OCI-LY1 (cell line): ENCODE data around the gene CYB5A.

Source experiments
- EZH2 ChIP-seq: fragments of 200-600 bp; sonication (generic), shearing (Covaris generic); IDR thresholded peaks from 2 replicates; pipeline ENCODE4 v1.8.0; 2017; ENCODE audit warnings: borderline replicate concordance, mixed run types, mild to moderate bottlenecking, antibody characterized with exemption, low read length, moderate library complexity, mixed read lengths
- TF ChIP-seq, protein P1 (sequence below): fragments of 200-600 bp; sonication (generic), shearing (Covaris generic); IDR thresholded peaks from 2 replicates; pipeline ENCODE4 v1.5.1; 2017; ENCODE audit warnings: mild to moderate bottlenecking, antibody characterized with exemption, low read length, moderate library complexity, mixed read lengths

DNA sequence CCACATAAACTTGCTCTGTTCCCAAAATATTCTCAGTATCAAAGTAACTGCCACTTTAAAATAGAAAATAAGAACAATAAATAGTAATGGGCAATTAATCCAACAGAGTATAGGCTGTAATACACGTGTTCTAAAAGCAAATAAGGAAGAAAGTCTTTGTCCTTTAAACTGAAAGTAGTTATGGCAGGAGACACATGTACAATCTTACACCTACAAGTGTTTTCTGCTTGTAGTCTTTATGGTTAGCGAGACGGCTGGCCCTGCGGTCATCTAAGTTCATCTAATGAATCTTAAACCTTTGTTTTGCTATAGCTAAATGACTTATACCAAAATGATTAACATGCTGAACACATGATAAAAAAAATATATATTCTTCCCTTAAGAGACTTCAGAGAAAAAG is 32.4 kb downstream of the CYB5A start:
- TF ChIP-seq EZH2, result no peak
- TF ChIP-seq, protein P1, sequence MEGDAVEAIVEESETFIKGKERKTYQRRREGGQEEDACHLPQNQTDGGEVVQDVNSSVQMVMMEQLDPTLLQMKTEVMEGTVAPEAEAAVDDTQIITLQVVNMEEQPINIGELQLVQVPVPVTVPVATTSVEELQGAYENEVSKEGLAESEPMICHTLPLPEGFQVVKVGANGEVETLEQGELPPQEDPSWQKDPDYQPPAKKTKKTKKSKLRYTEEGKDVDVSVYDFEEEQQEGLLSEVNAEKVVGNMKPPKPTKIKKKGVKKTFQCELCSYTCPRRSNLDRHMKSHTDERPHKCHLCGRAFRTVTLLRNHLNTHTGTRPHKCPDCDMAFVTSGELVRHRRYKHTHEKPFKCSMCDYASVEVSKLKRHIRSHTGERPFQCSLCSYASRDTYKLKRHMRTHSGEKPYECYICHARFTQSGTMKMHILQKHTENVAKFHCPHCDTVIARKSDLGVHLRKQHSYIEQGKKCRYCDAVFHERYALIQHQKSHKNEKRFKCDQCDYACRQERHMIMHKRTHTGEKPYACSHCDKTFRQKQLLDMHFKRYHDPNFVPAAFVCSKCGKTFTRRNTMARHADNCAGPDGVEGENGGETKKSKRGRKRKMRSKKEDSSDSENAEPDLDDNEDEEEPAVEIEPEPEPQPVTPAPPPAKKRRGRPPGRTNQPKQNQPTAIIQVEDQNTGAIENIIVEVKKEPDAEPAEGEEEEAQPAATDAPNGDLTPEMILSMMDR, result no peak
